ENCODE results near the gene ESR1. TPM values are rescaled to one million over a fixed set of nuclear protein-coding genes. Genes with fewer than 3 reads are reported as not detected.

The ESR1 gene
- total and polyA plus RNA-seq, 4 experiments from 2014 or later: 0.67 to 6.8 (median 2.4) TPM

GRCh38 chr6:152078001-152078400 lies 270.5 kb downstream of the ESR1 start:
- Mint-ChIP-seq H3K27ac (no peak overlapping the region), H3K27me3 (peaks cover 0 to 3% of the 10 kb centered on the region in 2 donors), H3K9me3 (peaks cover 7 to 51% (median 25%) of the 10 kb centered on the region in 8 donors), H3K36me3 (peaks cover 3 to 32% of the 10 kb centered on the region in 2 donors), H3K4me1 (no peaks in the 10 kb centered on the region), H3K4me3 (no peak overlapping the region)
- H3K36me3 ChIP-seq (ENCODE audit: insufficient read depth, low read length): no peaks in the 10 kb centered on the region
- CTCF ChIA-PET (ENCODE audit: partially characterized antibody): no interaction called here
- POLR2A ChIA-PET (ENCODE audit: partially characterized antibody): no interaction called here
- no peak overlapping the region for H3K27ac ChIP-seq (ENCODE audit: low read depth, low read length)
- H3K9me3 ChIP-seq (ENCODE audit: control insufficient read depth in 1 of 2, low read length in 2 of 2): no peaks in the 10 kb centered on the region
- no peaks in the 10 kb centered on the region for H3K27me3 ChIP-seq (ENCODE audit: insufficient read depth, low read length)
- no peak for DNase-seq
- no peak overlapping the region for H3K4me3 ChIP-seq (ENCODE audit: low read length in 2 of 2)
- H3K4me1 ChIP-seq (ENCODE audit: insufficient read depth, low read length): no peaks in the 10 kb centered on the region
- intact Hi-C loops (cut with micrococcal nuclease): no loop called here

- Mint-ChIP-seq H3K27ac (no peak overlapping the region), H3K4me1 (no peaks in the 10 kb centered on the region), H3K27me3 (peaks cover 2 to 3% of the 10 kb centered on the region in 2 donors), H3K4me3 (no peak overlapping the region), H3K9me3 (peaks cover 7 to 55% (median 26%) of the 10 kb centered on the region in 8 donors), H3K36me3 (peaks cover 3 to 32% of the 10 kb centered on the region in 2 donors)
- no peak for DNase-seq
- ChIA-PET POLR2A (ENCODE audit: partially characterized antibody) (no interaction called here), CTCF (ENCODE audit: partially characterized antibody) (no interaction called here)
- intact Hi-C loops (cut with micrococcal nuclease): no loop called here
- no peaks in the 10 kb centered on the region for H3K9me3 ChIP-seq (ENCODE audit: control insufficient read depth in 1 of 2, low read length in 2 of 2)
- no peaks in the 10 kb centered on the region for H3K4me1 ChIP-seq (ENCODE audit: insufficient read depth, low read length)
- H3K36me3 ChIP-seq (ENCODE audit: insufficient read depth, low read length): no peaks in the 10 kb centered on the region
- no peak overlapping the region for H3K4me3 ChIP-seq (ENCODE audit: low read length in 2 of 2)
- H3K27ac ChIP-seq (ENCODE audit: low read depth, low read length): no peak overlapping the region
- no peaks in the 10 kb centered on the region for H3K27me3 ChIP-seq (ENCODE audit: insufficient read depth, low read length)
These were observed 271.3 kb downstream of the ESR1 start for GRCh38 chr6:152078804-152079203.

GRCh38 chr6:152085451-152085921 lies 278.0 kb downstream of the ESR1 start:
- Histone ChIP-seq H3K9me3 (ENCODE audit: control insufficient read depth in 1 of 2, low read length in 2 of 2) (no peaks in the 10 kb centered on the region), H3K27me3 (ENCODE audit: insufficient read depth, low read length) (no peaks in the 10 kb centered on the region), H3K36me3 (ENCODE audit: insufficient read depth, low read length) (no peaks in the 10 kb centered on the region), H3K27ac (ENCODE audit: low read depth, low read length) (no peak overlapping the region), H3K4me3 (ENCODE audit: low read length in 2 of 2) (no peak overlapping the region), H3K4me1 (ENCODE audit: insufficient read depth, low read length) (no peaks in the 10 kb centered on the region)
- intact Hi-C loops (cut with micrococcal nuclease): no loop called here
- no peaks in the 10 kb centered on the region for H3K4me1 Mint-ChIP-seq
- DNase-seq: no peak
- no peak overlapping the region for H3K27ac Mint-ChIP-seq
- POLR2A ChIA-PET (ENCODE audit: partially characterized antibody): no interaction called here
- peaks cover 0 to 5% of the 10 kb centered on the region in 2 donors for H3K36me3 Mint-ChIP-seq
- no peak overlapping the region for H3K4me3 Mint-ChIP-seq
- CTCF ChIA-PET (ENCODE audit: partially characterized antibody): no interaction called here
- H3K27me3 Mint-ChIP-seq: peaks cover 2% of the 10 kb centered on the region in 2 donors
- peaks cover 0 to 20% (median 3%) of the 10 kb centered on the region in 8 donors for H3K9me3 Mint-ChIP-seq

- Mint-ChIP-seq H3K27me3 (peaks cover under 1 to 2% of the 10 kb centered on the region in 2 donors), H3K4me1 (no peaks in the 10 kb centered on the region), H3K4me3 (no peak overlapping the region), H3K36me3 (peaks cover 0 to under 1% of the 10 kb centered on the region in 2 donors), H3K9me3 (peaks cover 0 to 15% (median 1%) of the 10 kb centered on the region in 8 donors), H3K27ac (no peak overlapping the region)
- Histone ChIP-seq H3K4me3 (ENCODE audit: low read length in 2 of 2) (no peak overlapping the region), H3K4me1 (ENCODE audit: insufficient read depth, low read length) (no peaks in the 10 kb centered on the region), H3K9me3 (ENCODE audit: control insufficient read depth in 1 of 2, low read length in 2 of 2) (no peaks in the 10 kb centered on the region), H3K27me3 (ENCODE audit: insufficient read depth, low read length) (no peaks in the 10 kb centered on the region), H3K36me3 (ENCODE audit: insufficient read depth, low read length) (no peaks in the 10 kb centered on the region), H3K27ac (ENCODE audit: low read depth, low read length) (no peak overlapping the region)
- POLR2A ChIA-PET (ENCODE audit: partially characterized antibody): no interaction called here
- CTCF ChIA-PET (ENCODE audit: partially characterized antibody): no interaction called here
- DNase-seq: no peak
- intact Hi-C loops (cut with micrococcal nuclease): no loop called here
These were observed 278.9 kb downstream of the ESR1 start for GRCh38 chr6:152086223-152086873.

- intact Hi-C loops (cut with micrococcal nuclease): no loop called here
- H3K4me1 ChIP-seq (ENCODE audit: insufficient read depth, low read length): no peaks in the 10 kb centered on the region
- DNase-seq: no peak
- H3K9me3 Mint-ChIP-seq: peaks cover 0 to 13% (median 1%) of the 10 kb centered on the region in 8 donors
- H3K9me3 ChIP-seq (ENCODE audit: control insufficient read depth in 1 of 2, low read length in 2 of 2): no peaks in the 10 kb centered on the region
- H3K4me1 Mint-ChIP-seq: no peaks in the 10 kb centered on the region
- H3K36me3 ChIP-seq (ENCODE audit: insufficient read depth, low read length): no peaks in the 10 kb centered on the region
- no peak overlapping the region for H3K4me3 ChIP-seq (ENCODE audit: low read length in 2 of 2)
- H3K27me3 ChIP-seq (ENCODE audit: insufficient read depth, low read length): no peaks in the 10 kb centered on the region
- no peak overlapping the region for H3K4me3 Mint-ChIP-seq
- H3K27ac ChIP-seq (ENCODE audit: low read depth, low read length): no peak overlapping the region
- H3K36me3 Mint-ChIP-seq: no peaks in the 10 kb centered on the region
- no peak overlapping the region for H3K27ac Mint-ChIP-seq
- peaks cover 0 to 2% of the 10 kb centered on the region in 2 donors for H3K27me3 Mint-ChIP-seq
- POLR2A ChIA-PET (ENCODE audit: partially characterized antibody): no interaction called here
- CTCF ChIA-PET (ENCODE audit: partially characterized antibody): no interaction called here
These were observed 279.6 kb downstream of the ESR1 start for GRCh38 chr6:152087096-152087495.

- H3K9me3 ChIP-seq (ENCODE audit: control insufficient read depth in 1 of 2, low read length in 2 of 2): no peaks in the 10 kb centered on the region
- H3K4me3 Mint-ChIP-seq: no peak overlapping the region
- H3K27ac Mint-ChIP-seq: no peak overlapping the region
- H3K27me3 Mint-ChIP-seq: peaks cover 0 to 2% of the 10 kb centered on the region in 2 donors
- H3K4me1 Mint-ChIP-seq: no peaks in the 10 kb centered on the region
- H3K36me3 Mint-ChIP-seq: no peaks in the 10 kb centered on the region
- no peaks in the 10 kb centered on the region for H3K27me3 ChIP-seq (ENCODE audit: insufficient read depth, low read length)
- DNase-seq: no peak
- no peaks in the 10 kb centered on the region for H3K4me1 ChIP-seq (ENCODE audit: insufficient read depth, low read length)
- POLR2A ChIA-PET (ENCODE audit: partially characterized antibody): no interaction called here
- intact Hi-C loops (cut with micrococcal nuclease): no loop called here
- no peak overlapping the region for H3K4me3 ChIP-seq (ENCODE audit: low read length in 2 of 2)
- H3K36me3 ChIP-seq (ENCODE audit: insufficient read depth, low read length): no peaks in the 10 kb centered on the region
- H3K27ac ChIP-seq (ENCODE audit: low read depth, low read length): no peak overlapping the region
- CTCF ChIA-PET (ENCODE audit: partially characterized antibody): interaction anchor here (1.3 kb wide), 1 partner anchor 397 kb away, joined by 4 read pairs; no protein-coding TSS in a partner anchor
- H3K9me3 Mint-ChIP-seq: peaks cover 0 to 8% (median 1%) of the 10 kb centered on the region in 8 donors
These were observed 280.2 kb downstream of the ESR1 start for GRCh38 chr6:152087701-152088100.

- H3K4me1 ChIP-seq (ENCODE audit: insufficient read depth, low read length): no peaks in the 10 kb centered on the region
- no peak for DNase-seq
- no peak overlapping the region for H3K27ac ChIP-seq (ENCODE audit: low read depth, low read length)
- no peak overlapping the region for H3K4me3 ChIP-seq (ENCODE audit: low read length in 2 of 2)
- H3K9me3 Mint-ChIP-seq: no peaks in the 10 kb centered on the region
- no peaks in the 10 kb centered on the region for H3K4me1 Mint-ChIP-seq
- CTCF ChIA-PET (ENCODE audit: partially characterized antibody): no interaction called here
- H3K36me3 ChIP-seq (ENCODE audit: insufficient read depth, low read length): no peaks in the 10 kb centered on the region
- intact Hi-C loops (cut with micrococcal nuclease): no loop called here
- H3K36me3 Mint-ChIP-seq: no peaks in the 10 kb centered on the region
- no peaks in the 10 kb centered on the region for H3K27me3 Mint-ChIP-seq
- H3K4me3 Mint-ChIP-seq: no peak overlapping the region
- POLR2A ChIA-PET (ENCODE audit: partially characterized antibody): no interaction called here
- H3K9me3 ChIP-seq (ENCODE audit: control insufficient read depth in 1 of 2, low read length in 2 of 2): no peaks in the 10 kb centered on the region
- H3K27ac Mint-ChIP-seq: no peak overlapping the region
- no peaks in the 10 kb centered on the region for H3K27me3 ChIP-seq (ENCODE audit: insufficient read depth, low read length)
These were observed 282.5 kb downstream of the ESR1 start for GRCh38 chr6:152089992-152090391.
